Measurements from ENCODE around the gene F7.

F7 gene

GRCh38 chr13:113141601-113141970 lies 36.0 kb downstream of the F7 start:
- DNase-seq: no peak

DNA sequence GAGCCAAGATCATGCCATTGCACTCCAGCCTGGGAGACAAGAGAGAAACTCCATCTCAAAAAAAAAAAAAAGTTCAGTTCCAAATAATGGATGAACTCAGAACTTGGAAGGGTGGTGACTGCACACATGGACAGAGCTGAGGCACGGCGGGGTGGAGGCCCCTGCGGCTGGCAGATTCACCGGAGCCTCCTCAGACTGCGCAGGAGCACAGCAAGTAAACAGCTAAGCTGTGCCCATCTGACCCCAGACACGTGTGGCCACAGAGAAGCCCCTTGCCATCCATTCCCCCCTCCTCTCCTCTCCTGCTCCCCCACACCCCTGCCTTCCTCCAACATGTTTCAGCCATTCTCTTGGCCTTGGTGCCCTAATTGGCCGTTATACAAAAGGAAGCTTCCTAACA lies 37.3 kb downstream of the F7 start:
- DNase-seq: no peak

DNA sequence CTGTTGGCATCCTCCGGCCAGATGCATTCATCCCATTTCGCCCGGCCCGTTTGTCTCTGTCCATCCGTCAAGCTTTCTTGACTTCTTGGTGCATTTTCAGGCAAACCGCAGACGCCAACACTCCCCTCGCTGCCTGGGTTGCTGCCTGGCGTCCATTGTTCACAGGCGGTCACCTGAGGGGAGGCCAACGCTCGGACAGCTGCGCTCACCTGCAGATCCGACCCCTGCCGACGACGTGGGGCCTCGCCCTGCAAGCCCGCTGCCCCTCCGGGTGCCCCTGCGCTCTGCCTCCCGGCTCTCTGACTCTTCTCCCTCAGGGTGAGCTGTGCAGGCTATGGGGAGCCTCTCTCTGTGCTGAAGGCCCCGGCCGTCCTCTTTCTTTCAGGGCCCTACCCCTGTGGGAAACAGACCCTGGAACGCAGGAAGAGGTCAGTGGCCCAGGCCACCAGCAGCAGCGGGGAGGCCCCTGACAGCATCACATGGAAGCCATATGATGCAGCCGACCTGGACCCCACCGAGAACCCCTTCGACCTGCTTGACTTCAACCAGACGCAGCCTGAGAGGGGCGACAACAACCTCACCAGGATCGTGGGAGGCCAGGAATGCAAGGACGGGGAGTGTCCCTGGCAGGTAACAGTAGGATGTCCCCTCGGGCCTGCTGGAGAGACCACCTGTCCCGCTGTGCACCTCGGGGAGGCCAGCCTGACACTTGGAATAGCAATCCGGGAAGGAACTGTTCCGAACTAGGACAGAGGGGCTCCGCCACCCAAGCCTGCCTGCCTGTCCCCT lies 38.1 kb downstream of the F7 start:
- no peak for DNase-seq

DNA sequence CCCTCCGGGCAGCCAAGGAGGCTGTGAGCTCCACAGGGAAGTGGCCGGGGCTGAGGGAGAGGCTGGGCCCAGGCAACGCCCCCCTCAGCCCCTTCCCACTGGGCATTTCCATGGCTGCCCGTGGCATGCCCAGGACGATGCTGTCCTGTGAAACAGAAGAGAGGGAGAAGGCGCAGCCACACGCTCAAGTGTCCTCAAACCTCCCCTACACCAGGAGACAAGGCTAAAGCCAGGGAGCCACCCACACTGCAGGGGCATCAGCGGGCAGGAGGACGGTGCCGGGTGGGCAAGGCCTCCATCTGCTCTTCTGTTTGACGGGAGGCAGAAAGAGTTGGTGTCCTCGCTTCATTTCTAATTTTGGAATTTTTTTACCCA lies 38.7 kb downstream of the F7 start:
- DNase-seq: no peak

DNA sequence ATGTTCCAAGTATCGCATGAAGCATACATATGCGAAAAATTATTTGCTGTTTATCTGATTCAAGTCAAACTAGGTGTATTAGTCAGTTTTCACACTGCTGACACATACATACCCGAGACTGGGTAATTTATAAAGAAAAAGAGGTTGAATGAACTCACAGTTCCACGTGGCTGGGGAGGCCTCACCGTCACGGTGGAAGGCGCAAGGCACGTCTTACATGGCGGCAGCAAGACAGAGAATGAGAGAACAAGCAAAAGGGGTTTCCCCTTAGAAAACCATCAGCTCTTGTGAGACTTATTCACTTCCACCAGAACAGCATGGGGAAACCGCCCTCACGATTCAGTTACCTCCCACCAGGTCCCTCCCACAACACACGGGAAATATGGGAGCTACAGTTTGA lies 39.9 kb downstream of the F7 start:
- DNase-seq: no peak

DNA sequence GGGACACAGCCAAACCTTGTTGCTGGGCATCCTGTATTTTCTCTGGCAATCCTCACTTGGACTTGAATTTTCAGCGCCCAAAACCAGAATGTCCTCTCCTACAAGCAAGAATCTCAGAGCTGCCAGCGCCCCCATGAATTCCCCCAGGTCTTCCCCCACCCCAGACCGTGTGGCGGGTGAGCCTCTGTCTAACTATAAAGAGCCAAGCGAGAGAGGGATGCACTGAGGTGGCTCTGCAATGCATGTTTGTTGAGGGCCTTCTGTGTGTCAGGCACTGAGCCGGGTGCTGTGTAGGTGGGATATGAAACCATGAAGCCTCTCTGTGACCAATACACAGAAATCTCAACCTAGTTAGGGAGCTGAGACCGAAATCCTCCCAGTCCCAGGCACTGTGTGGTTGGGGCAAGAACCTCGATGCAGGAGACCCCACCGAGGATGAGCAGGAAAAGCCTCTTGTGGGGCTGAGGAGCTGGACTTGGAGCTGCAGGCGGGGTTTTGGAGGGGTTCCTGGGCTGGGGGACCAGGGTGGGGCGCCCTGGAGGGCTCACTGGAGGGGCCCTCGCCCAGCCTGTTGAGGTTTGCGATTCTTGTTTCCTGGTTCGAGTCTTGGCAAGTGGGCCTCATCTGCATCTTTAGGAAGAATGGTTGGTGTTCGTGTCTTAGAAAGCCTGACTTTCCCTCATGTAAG lies 40.5 kb downstream of the F7 start:
- DNase-seq: no peak

DNA sequence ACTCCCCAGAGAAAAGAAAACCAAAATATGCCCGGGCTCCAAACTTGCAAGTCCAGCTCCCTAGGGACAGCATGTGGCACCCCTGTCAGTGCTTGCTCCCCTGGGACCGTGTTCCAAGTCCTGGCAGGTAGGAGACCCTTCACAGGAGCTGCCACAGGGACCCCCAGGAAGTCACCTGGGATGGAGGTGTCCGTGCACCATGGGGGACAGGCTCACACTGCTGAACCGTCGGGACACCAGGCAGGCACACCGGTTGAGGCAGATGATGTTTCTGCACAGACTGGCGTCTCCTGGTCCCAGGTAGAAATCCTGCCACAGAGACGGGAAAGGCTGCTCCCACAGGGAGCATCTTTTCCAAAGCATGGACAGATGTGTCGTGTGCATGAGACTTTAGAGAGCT lies 41.2 kb downstream of the F7 start:
- DNase-seq: no peak

DNA sequence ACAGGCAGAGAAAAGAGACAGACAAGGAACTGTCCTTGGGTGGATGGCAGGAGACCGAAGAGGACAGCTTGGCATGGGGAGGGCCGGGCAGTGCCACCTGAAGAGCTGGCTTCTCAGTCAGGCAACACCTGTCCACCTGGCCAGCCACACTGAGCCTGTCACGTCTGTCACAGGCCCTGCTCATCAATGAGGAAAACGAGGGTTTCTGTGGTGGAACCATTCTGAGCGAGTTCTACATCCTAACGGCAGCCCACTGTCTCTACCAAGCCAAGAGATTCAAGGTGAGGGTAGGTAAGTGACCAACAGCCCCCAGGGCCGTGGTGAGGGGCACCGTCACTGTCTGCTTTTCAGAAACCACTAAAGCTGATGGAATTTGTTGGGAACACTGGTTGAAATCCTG lies 41.6 kb downstream of the F7 start:
- DNase-seq: no peak

DNA sequence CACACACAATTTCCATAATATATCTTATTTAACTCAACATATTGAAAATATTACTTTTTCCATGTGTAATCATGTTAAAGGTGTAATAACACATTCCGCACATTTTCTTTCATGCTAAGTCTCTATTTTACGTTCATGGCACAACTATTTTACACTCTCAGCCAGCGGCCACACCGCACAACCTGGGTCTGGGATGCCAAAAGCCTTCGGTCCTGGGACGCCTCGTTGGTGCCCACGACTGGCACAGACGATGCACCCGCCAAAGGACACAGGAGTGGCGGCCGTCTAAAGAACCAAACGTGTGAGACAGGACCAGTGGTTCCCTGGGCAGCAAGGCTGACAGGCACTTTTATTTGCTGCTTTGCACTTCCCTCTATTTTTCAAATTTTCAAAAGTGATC lies 42.8 kb downstream of the F7 start:
- no peak for DNase-seq

- DNase-seq: no peak
Observed at GRCh38 chr13:113148940-113149503, 43.4 kb downstream of the F7 start.

- no peak for DNase-seq
Observed at GRCh38 chr13:113149711-113150549, 44.3 kb downstream of the F7 start.

DNA sequence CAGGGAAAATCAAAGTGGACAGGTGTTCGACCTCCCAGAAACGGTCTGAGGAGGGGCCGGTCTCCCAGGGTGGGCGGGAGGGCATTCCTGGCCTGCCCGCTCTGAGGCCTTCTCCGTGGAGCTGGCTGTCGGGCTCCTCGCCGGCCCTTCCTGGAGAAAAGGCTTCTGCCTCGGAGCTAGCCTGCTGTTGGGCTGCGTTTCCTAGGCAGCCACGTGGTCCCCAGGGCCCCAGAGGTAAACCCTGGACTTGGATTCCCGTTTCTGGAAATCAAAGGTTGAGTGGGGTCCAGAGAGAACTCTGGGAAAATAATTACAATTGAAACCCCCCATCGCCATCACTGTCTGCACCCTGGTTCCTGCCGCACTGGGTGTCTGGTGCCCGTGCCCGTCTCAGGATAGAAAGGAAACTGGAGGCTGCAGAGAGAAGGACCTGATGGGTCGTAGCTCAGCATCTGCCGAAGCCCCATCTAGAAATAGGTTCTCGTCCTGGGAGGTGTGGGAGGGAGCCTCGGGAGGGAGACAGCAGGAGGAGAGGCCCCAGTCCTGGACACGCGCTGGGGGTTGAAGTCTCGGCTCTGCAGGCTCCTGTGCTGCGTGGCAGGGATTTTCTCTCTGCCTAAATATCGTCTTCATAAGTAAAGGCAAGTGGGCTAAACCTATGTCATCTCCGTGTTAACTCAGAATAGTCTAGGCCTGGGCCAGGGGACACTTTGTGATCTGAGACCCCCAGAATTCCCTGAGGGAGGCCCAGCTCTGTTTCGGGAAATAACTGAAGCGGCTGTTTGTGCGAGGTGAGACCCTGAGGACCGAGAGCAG lies 45.2 kb downstream of the F7 start:
- DNase-seq: no peak

GRCh38 chr13:113151745-113152690 lies 46.4 kb downstream of the F7 start:
- DNase-seq: peak in 1 of 2 experiments; percentile 30

GRCh38 chr13:113152691-113152983 lies 47.0 kb downstream of the F7 start:
- DNase-seq: no peak

DNA sequence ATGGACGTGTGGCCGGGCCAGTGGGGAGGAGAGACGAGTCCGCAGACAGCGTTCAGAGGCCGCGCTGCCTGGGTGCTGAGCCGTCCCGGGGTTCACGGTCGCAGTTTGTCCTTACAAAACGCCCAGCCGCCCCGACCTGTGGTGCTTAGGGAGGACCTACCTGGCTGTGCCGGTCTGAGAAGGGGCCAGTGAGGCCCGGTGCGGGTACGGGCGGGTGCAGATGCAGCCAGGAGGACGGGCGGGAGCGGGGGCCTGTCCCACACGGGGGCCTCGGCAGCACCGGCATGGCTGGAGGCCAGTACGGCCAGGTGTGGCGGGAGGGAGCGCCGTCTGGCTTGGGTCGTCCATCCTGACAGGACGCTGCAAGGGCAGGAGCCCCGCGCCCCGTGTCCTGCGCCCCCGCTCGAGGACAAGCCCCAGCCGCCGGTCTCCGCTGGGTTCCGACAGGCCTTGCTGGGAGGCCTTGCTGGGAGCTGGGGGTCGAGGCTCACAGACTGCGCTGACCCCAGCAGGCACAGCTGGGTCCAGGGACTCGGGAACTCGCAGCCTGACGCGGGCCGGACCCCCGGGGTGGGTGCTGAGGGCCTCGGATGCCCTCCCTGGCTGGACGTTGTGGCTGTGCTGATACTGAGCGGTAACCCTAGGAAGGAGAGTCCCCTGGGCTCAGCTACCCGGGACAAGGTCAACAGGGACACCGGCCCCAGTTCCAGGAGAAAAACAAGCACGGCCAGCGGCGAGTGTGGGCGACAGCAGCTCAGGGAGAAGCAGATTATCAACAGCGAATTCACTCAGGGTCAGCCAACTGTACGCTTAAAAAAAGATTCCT lies 47.6 kb downstream of the F7 start:
- DNase-seq: peak; percentile 12 to 55

- peak in 1 of 2 experiments; percentile 58 for DNase-seq
Observed at GRCh38 chr13:113153810-113154748, 48.5 kb downstream of the F7 start.

DNA sequence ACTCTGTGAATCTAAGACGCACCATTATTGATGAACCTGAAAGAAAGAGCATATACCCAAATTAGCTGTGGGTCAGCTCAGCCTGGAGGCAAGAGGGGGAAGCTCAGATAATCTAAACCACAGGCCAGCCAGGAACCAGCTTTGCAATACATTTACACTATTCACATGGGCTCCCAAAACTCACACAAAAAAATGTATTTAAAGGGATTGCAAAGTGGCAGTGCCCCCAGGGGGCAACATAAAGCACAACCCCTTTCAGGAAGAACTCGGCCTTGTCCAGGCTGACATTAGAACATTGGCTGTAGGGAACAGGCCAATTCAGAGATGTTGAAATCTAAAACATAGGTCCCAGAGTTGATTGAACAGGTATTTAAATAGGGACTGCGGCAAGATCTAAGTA lies 49.6 kb downstream of the F7 start:
- DNase-seq: no peak

DNA sequence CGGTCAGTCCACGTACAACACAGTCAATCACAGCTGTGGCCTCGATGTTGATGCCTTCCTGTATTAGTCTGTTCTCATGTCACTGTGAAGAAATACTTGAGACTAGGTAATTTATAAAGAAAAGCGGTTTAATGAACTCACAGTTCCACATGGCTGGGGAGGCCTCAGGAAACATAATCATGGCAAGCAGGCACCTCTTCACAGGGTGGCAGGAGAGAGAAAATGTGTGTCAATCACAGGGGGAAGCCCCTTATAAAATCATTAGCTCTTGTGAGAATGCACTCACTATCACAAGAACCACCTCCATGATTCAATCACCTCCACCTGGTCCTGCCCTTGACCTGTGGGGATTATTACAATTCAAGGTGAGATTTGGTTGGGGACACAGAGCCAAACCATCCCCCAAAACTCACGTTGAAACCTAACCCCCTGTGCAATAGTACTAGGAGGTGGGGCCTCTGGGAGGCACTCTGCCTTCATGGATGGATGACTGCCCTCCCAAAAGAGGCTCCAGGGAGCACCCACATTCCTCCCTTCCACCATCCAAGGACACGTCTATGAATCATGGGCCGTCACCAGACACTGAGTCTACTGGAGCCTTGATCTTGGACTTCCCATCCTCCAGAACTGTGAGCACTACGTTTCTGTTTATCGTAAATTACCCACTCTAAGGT lies 50.5 kb downstream of the F7 start:
- DNase-seq: no peak
